ENCODE data around the gene MITF. TPM values are rescaled to one million over a fixed set of nuclear protein-coding genes. Genes with fewer than 3 reads are reported as not detected.

Gene MITF
- total and polyA plus RNA-seq, 10 donors, result 0.83 to 11.9 (median 6.2) TPM

GRCh38 chr3:69774029-69774428 is 34.8 kb downstream of the MITF start:
- TF ChIP-seq POLR2AphosphoS5 (IDR thresholded peaks at IDR 0.05) (no peak), CTCF (IDR thresholded peaks at IDR 0.05 in 8 of 11, conservative IDR thresholded peaks at IDR 0.05 in 3 of 11) (no peak), POLR2A (IDR thresholded peaks at IDR 0.05) (no peak)
- Histone ChIP-seq H3K27me3 (replicated peaks in 1 of 7) (no peaks in the 10 kb centered on the region), H3K4me3 (no peak overlapping the region), H3K9me3 (no peaks in the 10 kb centered on the region), H3K36me3 (no peaks in the 10 kb centered on the region), H3K27ac (no peak overlapping the region), H3K4me1 (no peaks in the 10 kb centered on the region)
- no peak for DNase-seq
- intact Hi-C loops (cut with DNase I; ENCODE audit: low total_unique reads), result no loop called here
- 85 to 96% (median 90%) methylated on average over 1 of the region's 1 CpG for WGBS, 5 donors

GRCh38 chr3:69775751-69776150 is 36.5 kb downstream of the MITF start:
- Histone ChIP-seq H3K27ac (no peak overlapping the region), H3K9me3 (no peaks in the 10 kb centered on the region), H3K4me1 (no peaks in the 10 kb centered on the region), H3K36me3 (no peaks in the 10 kb centered on the region), H3K4me3 (no peak overlapping the region), H3K27me3 (replicated peaks in 1 of 7) (no peaks in the 10 kb centered on the region)
- no peak for DNase-seq
- TF ChIP-seq POLR2A (IDR thresholded peaks at IDR 0.05) (no peak), CTCF (IDR thresholded peaks at IDR 0.05 in 8 of 11, conservative IDR thresholded peaks at IDR 0.05 in 3 of 11) (no peak), POLR2AphosphoS5 (IDR thresholded peaks at IDR 0.05) (no peak)
- 88 to 96% (median 91%) methylated on average over 3 of the region's 3 CpGs for WGBS, 5 donors
- intact Hi-C loops (cut with DNase I; ENCODE audit: low total_unique reads), result no loop called here

- DNase-seq, result no peak
- Histone ChIP-seq H3K9me3 (no peaks in the 10 kb centered on the region), H3K36me3 (no peaks in the 10 kb centered on the region), H3K27me3 (replicated peaks in 1 of 7) (no peaks in the 10 kb centered on the region), H3K4me3 (no peak overlapping the region), H3K4me1 (no peaks in the 10 kb centered on the region), H3K27ac (no peak overlapping the region)
- intact Hi-C loops (cut with DNase I; ENCODE audit: low total_unique reads), result no loop called here
- no peak for TF ChIP-seq POLR2A (IDR thresholded peaks at IDR 0.05)
- TF ChIP-seq CTCF (IDR thresholded peaks at IDR 0.05 in 8 of 11, conservative IDR thresholded peaks at IDR 0.05 in 3 of 11), result no peak
- no peak for TF ChIP-seq POLR2AphosphoS5 (IDR thresholded peaks at IDR 0.05)
- WGBS, 5 donors, result 80 to 97% (median 90%) methylated on average over 3 of the region's 3 CpGs
Measured at GRCh38 chr3:69776289-69776688, 37.0 kb downstream of the MITF start.

- Histone ChIP-seq H3K27ac (no peak overlapping the region), H3K9me3 (no peaks in the 10 kb centered on the region), H3K36me3 (no peaks in the 10 kb centered on the region), H3K27me3 (replicated peaks in 1 of 7) (no peaks in the 10 kb centered on the region), H3K4me1 (no peaks in the 10 kb centered on the region), H3K4me3 (no peak overlapping the region)
- DNase-seq, result no peak
- intact Hi-C loops (cut with DNase I; ENCODE audit: low total_unique reads), result no loop called here
- no peak for TF ChIP-seq POLR2AphosphoS5 (IDR thresholded peaks at IDR 0.05)
- TF ChIP-seq CTCF (IDR thresholded peaks at IDR 0.05 in 8 of 11, conservative IDR thresholded peaks at IDR 0.05 in 3 of 11), result no peak
- no peak for TF ChIP-seq POLR2A (IDR thresholded peaks at IDR 0.05)
Measured at GRCh38 chr3:69776920-69777581, 37.8 kb downstream of the MITF start.

Data from spleen (tissue), 11 donors.